ENCODE results near the gene SMARCA2. TPM values are rescaled to one million over a fixed set of nuclear protein-coding genes. Genes with fewer than 3 reads are reported as not detected.
A peak's percentile ranks its signal among the peaks of the same experiment; 100 is the strongest.

Gene SMARCA2
- total RNA-seq, 1 donor from 2014 or later = 88.7 TPM

DNA sequence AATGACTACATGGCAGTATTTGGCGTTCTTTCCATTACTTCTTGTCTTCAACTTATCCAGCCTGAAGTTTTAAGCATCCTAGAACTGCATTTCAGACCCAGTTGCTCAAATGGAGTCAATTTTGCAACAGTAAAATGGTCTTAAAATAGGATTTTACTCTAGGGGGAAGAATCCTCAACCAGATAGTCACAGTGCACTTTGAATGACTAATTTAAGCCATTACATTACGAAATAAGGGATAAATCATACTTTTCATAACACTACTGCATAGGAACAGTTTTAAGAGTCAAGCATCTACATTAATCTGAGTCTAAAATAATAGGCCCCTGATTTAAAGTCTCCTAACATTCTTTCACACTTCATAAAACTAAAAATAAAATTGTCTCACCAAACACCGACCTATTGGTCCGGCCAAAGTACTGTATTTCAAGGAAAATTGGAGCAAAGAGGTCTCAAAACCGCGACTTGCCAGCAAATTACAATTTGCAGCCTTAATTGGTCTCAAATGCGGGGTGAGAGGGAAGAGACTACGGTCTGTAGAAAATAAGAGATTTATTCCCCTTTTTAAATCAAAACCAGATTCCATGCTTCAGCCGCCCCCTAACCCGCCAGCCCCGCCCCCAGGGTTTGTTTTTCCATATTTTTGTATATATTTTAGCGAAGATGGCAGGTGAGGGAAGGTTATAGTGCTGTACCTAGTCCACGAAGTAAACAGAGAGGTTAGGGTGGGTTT is 1.2 kb upstream of the SMARCA2 start:
- Histone ChIP-seq H3K27ac (ENCODE audit: low read depth, low read length) (peak overlapping the region; percentile 87), H3K36me3 (ENCODE audit: control insufficient read depth in 3 of 3, insufficient read depth in 3 of 3, low read length in 3 of 3) (no peaks in the 10 kb centered on the region), H3K4me3 (ENCODE audit: low read length in 3 of 3) (peak overlapping the region; percentile 91 to 95 (median 92)), H3K9me3 (ENCODE audit: control insufficient read depth in 3 of 3, low read length in 3 of 3) (no peaks in the 10 kb centered on the region), H3K4me1 (ENCODE audit: control insufficient read depth in 3 of 3, insufficient read depth in 3 of 3, low read length in 3 of 3) (peaks cover 7 to 18% (median 14%) of the 10 kb centered on the region in 3 donors), H3K9ac (ENCODE audit: low read depth in 1 of 3, low read length in 3 of 3) (peak overlapping the region; percentile 85 to 96 (median 88)), H3K27me3 (ENCODE audit: control insufficient read depth in 3 of 3, insufficient read depth in 3 of 3, low read length in 3 of 3) (no peaks in the 10 kb centered on the region)

DNA sequence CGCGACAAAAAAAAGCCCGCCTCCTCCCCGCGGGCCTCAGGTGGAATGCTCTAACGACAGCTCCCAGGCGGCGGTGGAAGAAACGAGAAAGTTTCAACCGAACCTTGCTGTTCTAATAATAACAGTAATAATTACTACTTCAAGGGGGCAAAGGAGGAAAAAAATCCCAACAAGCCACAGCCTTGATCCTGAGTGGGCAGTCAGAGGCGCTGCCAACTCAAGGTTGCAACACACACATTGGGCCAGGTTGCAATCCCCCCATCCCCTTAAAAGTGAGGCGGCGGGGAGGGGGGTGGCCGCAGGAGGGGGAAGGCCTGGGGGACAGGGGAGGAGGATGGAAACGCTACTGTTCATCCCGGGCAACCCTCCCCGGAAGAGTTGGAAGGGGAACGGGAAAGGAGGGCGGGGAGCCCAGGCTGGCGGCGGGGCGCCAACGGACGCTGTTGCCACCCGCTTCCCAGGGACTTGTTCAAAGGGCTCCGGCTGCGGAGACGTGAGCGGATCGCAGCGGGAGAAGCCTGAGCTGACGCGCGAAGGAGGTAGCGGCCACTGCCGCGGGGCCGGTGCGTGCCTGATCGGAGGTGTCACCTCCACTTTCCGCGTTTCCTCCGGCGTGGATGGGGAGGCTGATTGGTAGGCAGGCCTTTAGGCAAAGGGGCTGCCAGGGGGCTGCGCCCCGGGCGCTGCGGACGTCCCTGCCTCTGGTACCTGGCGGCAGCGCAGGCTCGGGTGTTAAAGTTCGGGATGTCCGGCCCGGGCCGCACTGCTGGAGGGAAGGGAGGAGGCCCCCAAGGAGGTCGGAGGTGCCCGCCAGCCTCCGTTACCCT is 647 bp downstream of the SMARCA2 start:
- peak overlapping the region; percentile 93 for H3K27ac ChIP-seq (ENCODE audit: low read depth, low read length)

DNA sequence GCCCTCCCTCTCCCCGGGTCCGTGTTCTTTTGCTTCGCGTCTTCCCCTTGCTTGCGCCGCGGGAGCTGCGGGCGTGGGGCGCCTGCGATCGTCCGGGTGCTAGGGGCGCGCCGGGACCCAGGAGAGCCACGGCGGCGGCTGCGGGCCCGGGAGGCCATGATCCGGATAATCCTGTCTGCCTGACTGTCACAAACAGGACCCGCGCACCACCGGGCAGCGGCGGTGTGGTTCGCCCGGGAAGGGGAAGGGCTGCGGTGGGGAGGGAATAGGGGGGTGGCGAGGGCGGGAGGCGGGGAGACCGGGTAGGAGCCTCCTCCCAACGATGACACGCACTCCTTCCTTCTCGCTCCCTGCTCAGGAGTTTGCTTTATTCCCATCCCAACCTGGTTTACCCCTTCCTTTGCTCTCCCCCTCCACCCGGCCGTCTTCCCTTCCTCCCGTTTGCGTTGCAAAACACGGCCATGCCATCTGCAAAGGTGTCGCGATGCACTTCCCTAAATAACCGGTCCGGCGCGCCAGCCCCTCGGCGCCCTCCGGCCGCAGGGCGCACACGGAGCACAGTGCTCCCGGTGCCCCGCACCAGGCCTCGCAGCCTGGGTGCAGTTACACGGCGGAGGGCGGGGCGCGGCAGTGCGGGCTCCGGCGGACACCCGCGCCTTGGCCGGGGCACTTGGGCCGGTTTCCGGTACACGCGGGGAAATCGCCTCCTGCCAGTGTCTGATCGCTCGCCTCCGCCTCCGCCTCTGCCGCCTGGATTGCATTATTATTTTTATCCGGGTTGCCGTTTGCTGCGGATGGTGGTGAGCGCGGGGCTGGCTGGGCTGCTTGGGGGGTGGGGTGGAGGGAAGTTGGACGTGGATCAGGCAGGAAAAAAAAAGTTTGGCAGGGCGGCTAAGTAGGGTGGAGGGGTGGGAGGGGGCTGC is 1.5 kb downstream of the SMARCA2 start:
- peak overlapping the region; percentile 84 to 95 (median 92) for H3K4me3 ChIP-seq (ENCODE audit: low read length in 3 of 3)
- H3K4me1 ChIP-seq (ENCODE audit: control insufficient read depth in 3 of 3, insufficient read depth in 3 of 3, low read length in 3 of 3) = peaks cover 18 to 36% (median 22%) of the 10 kb centered on the region in 3 donors
- H3K36me3 ChIP-seq (ENCODE audit: control insufficient read depth in 3 of 3, insufficient read depth in 3 of 3, low read length in 3 of 3) = no peaks in the 10 kb centered on the region
- H3K9me3 ChIP-seq (ENCODE audit: control insufficient read depth in 3 of 3, low read length in 3 of 3) = no peaks in the 10 kb centered on the region
- no peaks in the 10 kb centered on the region for H3K27me3 ChIP-seq (ENCODE audit: control insufficient read depth in 3 of 3, insufficient read depth in 3 of 3, low read length in 3 of 3)
- H3K27ac ChIP-seq (ENCODE audit: low read depth, low read length) = peak overlapping the region; percentile 93
- H3K9ac ChIP-seq (ENCODE audit: low read depth in 1 of 3, low read length in 3 of 3) = peak overlapping the region; percentile 95 to 99 (median 95)

More for the DNA sequence above, 647 bp downstream of the SMARCA2 start:
- Histone ChIP-seq H3K9me3 (ENCODE audit: control insufficient read depth in 3 of 3, low read length in 3 of 3) (no peaks in the 10 kb centered on the region), H3K4me3 (ENCODE audit: low read length in 3 of 3) (peak overlapping the region; percentile 84 to 95 (median 92)), H3K9ac (ENCODE audit: low read depth in 1 of 3, low read length in 3 of 3) (peak overlapping the region; percentile 95 to 99 (median 95)), H3K27me3 (ENCODE audit: control insufficient read depth in 3 of 3, insufficient read depth in 3 of 3, low read length in 3 of 3) (no peaks in the 10 kb centered on the region), H3K4me1 (ENCODE audit: control insufficient read depth in 3 of 3, insufficient read depth in 3 of 3, low read length in 3 of 3) (peaks cover 16 to 36% (median 22%) of the 10 kb centered on the region in 3 donors), H3K36me3 (ENCODE audit: control insufficient read depth in 3 of 3, insufficient read depth in 3 of 3, low read length in 3 of 3) (no peaks in the 10 kb centered on the region)

DNA sequence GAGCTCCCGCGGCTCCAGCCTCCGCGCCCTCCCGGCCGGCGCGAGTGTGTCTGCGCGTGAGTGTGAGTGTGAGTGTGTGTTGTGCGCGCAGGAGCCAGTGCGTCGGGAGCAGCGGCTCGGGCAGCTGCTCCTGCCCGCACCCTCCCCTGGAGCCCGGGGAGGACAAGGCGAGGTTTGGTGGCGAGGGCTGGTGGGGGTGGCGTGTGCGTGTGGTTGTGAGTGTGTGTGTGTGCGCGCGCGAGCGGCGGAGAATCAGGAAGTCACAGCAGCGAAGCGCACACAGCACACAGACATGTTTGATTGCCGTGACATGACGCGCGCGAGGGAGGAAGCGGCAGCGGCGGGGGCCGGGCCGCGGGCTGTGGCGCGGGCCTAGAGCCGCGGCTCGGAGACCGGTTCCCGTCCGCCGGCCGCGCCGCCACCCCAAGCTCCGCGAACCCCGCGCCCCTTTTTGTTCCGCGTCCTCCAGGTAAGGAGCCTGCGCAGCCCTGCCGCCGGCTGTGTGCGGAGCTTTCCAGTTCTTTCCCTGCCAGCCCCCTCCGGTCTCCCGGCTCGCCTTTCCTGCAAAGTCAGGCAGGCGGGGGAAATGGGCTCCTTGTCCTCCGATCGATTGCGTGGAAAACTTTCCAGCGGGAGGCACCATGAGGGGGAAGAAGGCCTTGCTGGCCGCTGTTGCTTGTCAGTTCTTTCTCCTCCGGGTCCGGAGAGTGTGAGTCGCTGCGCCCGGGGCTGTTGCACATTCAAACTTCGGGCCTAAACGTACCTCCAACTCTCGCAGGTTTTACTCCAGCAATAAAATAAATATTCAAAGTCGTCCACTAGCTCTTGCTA is 2.4 kb downstream of the SMARCA2 start:
- Histone ChIP-seq H3K27ac (ENCODE audit: low read depth, low read length) (peak overlapping the region; percentile 93), H3K27me3 (ENCODE audit: control insufficient read depth in 3 of 3, insufficient read depth in 3 of 3, low read length in 3 of 3) (no peaks in the 10 kb centered on the region), H3K4me1 (ENCODE audit: control insufficient read depth in 3 of 3, insufficient read depth in 3 of 3, low read length in 3 of 3) (peaks cover 22 to 41% (median 30%) of the 10 kb centered on the region in 3 donors), H3K9me3 (ENCODE audit: control insufficient read depth in 3 of 3, low read length in 3 of 3) (no peaks in the 10 kb centered on the region), H3K36me3 (ENCODE audit: control insufficient read depth in 3 of 3, insufficient read depth in 3 of 3, low read length in 3 of 3) (no peaks in the 10 kb centered on the region), H3K4me3 (ENCODE audit: low read length in 3 of 3) (peak overlapping the region; percentile 84 to 95 (median 92)), H3K9ac (ENCODE audit: low read depth in 1 of 3, low read length in 3 of 3) (peak overlapping the region; percentile 95 to 99 (median 95))

DNA sequence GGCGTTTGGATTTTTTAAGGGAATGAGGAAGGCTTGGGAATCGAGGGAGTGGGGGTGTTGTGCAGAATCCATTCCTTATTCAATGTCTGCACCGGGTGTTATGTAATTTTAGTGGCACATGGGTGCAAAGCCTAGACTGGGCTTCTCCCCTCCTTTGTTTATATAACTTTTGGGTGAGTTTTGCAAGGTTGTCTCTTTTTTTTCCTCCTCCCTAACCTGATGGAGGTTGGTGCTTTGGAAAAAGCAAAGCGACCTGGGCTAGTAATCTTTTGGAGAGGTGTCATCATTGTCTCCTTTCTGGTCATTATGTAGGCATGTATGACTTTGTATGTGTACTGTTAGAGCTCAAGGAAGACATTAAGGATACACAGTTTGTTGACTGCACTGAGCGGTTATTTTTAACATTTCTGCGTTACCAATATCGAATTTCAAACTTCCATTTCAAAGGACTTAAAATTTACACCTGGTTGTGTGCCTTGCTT is 3.1 kb downstream of the SMARCA2 start:
- peak overlapping the region; percentile 84 to 95 (median 92) for H3K4me3 ChIP-seq (ENCODE audit: low read length in 3 of 3)
- H3K9ac ChIP-seq (ENCODE audit: low read depth in 1 of 3, low read length in 3 of 3) = peak overlapping the region; percentile 95 to 99 (median 95)
- no peaks in the 10 kb centered on the region for H3K27me3 ChIP-seq (ENCODE audit: control insufficient read depth in 3 of 3, insufficient read depth in 3 of 3, low read length in 3 of 3)
- no peaks in the 10 kb centered on the region for H3K9me3 ChIP-seq (ENCODE audit: control insufficient read depth in 3 of 3, low read length in 3 of 3)
- peak overlapping the region; percentile 93 for H3K27ac ChIP-seq (ENCODE audit: low read depth, low read length)
- H3K4me1 ChIP-seq (ENCODE audit: control insufficient read depth in 3 of 3, insufficient read depth in 3 of 3, low read length in 3 of 3) = peaks cover 26 to 46% (median 36%) of the 10 kb centered on the region in 3 donors
- no peaks in the 10 kb centered on the region for H3K36me3 ChIP-seq (ENCODE audit: control insufficient read depth in 3 of 3, insufficient read depth in 3 of 3, low read length in 3 of 3)

DNA sequence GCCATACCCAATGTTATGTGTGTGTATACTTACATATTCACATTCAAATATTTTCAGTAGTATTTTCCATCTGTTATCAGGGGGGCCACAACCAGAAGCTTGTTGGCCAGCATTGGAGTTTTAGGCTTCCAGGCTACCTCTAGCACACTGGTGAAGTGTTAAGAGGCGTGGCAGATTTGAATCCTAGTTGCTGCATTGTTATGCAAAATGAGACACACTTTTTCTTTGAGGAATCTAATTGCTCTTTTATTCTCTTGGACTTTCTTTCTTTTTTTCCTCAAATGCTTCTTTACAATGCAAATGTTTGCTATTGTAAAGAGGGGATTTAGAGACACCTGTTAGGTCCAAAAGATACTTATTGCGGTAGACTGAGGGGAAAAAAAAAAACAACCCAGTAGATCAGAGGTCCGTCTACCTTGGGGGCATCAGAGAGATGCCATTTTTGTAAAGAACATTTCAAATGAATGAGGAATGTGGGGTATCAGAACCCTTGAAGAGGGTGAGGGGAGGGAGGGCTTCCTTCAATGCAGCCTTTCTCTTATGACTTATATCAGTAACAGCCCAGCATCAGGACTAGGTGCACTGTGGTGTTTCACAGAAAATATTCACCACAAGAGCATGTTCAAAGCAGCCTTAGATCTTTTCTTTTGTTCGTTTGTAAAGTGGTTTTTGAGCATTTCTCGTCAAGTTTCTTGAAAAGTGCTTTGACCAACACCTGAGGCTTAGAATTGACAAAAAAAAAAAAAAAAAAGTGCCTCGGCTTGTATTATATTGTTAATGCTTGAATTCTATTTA is 3.8 kb downstream of the SMARCA2 start:
- H3K9ac ChIP-seq (ENCODE audit: low read depth in 1 of 3, low read length in 3 of 3) = peak overlapping the region; percentile 95 to 99 (median 95)
- peaks cover 29 to 50% (median 38%) of the 10 kb centered on the region in 3 donors for H3K4me1 ChIP-seq (ENCODE audit: control insufficient read depth in 3 of 3, insufficient read depth in 3 of 3, low read length in 3 of 3)
- peak overlapping the region; percentile 84 to 95 (median 92) for H3K4me3 ChIP-seq (ENCODE audit: low read length in 3 of 3)
- no peaks in the 10 kb centered on the region for H3K36me3 ChIP-seq (ENCODE audit: control insufficient read depth in 3 of 3, insufficient read depth in 3 of 3, low read length in 3 of 3)
- H3K27ac ChIP-seq (ENCODE audit: low read depth, low read length) = peak overlapping the region; percentile 93
- no peaks in the 10 kb centered on the region for H3K27me3 ChIP-seq (ENCODE audit: control insufficient read depth in 3 of 3, insufficient read depth in 3 of 3, low read length in 3 of 3)
- no peaks in the 10 kb centered on the region for H3K9me3 ChIP-seq (ENCODE audit: control insufficient read depth in 3 of 3, low read length in 3 of 3)

DNA sequence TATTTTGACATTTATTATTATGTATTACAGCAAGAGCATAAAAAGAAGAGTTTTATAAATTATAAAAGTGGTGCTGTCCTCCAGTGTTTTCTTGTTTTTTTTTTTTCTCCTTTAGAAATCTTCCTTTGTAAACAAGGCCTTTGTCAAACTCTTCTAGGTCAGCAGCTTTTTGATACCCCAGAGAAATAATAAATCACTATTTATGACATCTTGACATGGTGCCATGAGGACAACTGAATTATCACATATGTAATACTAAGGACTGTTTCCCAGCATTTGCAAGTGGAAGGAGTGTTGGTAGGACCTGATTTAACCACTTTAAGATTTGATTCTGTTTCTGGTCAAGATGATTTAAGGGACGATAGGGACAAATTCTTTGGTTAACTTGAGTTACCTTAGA is 4.6 kb downstream of the SMARCA2 start:
- H3K9ac ChIP-seq (ENCODE audit: low read depth in 1 of 3, low read length in 3 of 3) = peak overlapping the region in 2 of 3 donors; percentile 28 to 29
- no peaks in the 10 kb centered on the region for H3K27me3 ChIP-seq (ENCODE audit: control insufficient read depth in 3 of 3, insufficient read depth in 3 of 3, low read length in 3 of 3)
- H3K4me1 ChIP-seq (ENCODE audit: control insufficient read depth in 3 of 3, insufficient read depth in 3 of 3, low read length in 3 of 3) = peaks cover 31 to 56% (median 44%) of the 10 kb centered on the region in 3 donors
- H3K9me3 ChIP-seq (ENCODE audit: control insufficient read depth in 3 of 3, low read length in 3 of 3) = no peaks in the 10 kb centered on the region
- peak overlapping the region in 1 of 3 donors; percentile 11 for H3K4me3 ChIP-seq (ENCODE audit: low read length in 3 of 3)
- H3K27ac ChIP-seq (ENCODE audit: low read depth, low read length) = peak overlapping the region; percentile 14
- no peaks in the 10 kb centered on the region for H3K36me3 ChIP-seq (ENCODE audit: control insufficient read depth in 3 of 3, insufficient read depth in 3 of 3, low read length in 3 of 3)

DNA sequence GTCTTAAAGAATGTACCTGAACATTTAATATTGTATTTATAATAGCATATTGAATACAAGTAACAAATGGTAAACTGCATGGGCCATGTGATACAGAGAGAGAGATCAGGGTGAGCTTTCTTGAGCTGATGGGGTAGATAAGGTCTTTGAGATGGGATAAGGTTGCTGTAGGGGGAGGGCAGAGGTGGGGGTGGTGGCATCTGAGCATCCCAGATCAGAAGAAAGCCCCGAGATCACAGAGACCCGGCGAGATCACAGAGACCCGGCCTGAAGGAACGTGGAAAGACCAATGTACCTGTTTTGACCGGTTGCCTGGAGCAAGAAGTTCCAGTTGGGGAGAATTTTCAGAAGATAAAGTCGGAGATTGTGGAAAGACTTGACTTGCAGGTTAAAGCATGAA is 6.6 kb downstream of the SMARCA2 start:
- H3K4me1 ChIP-seq (ENCODE audit: control insufficient read depth in 3 of 3, insufficient read depth in 3 of 3, low read length in 3 of 3) = peaks cover 45 to 69% (median 54%) of the 10 kb centered on the region in 3 donors
- H3K27me3 ChIP-seq (ENCODE audit: control insufficient read depth in 3 of 3, insufficient read depth in 3 of 3, low read length in 3 of 3) = no peaks in the 10 kb centered on the region
- H3K27ac ChIP-seq (ENCODE audit: low read depth, low read length) = no peak overlapping the region
- H3K9me3 ChIP-seq (ENCODE audit: control insufficient read depth in 3 of 3, low read length in 3 of 3) = no peaks in the 10 kb centered on the region
- no peaks in the 10 kb centered on the region for H3K36me3 ChIP-seq (ENCODE audit: control insufficient read depth in 3 of 3, insufficient read depth in 3 of 3, low read length in 3 of 3)
- H3K4me3 ChIP-seq (ENCODE audit: low read length in 3 of 3) = no peak overlapping the region
- no peak overlapping the region for H3K9ac ChIP-seq (ENCODE audit: low read depth in 1 of 3, low read length in 3 of 3)
